Suppressor macrophage (primary cell): ENCODE results near the gene TIAM1.

Experiments
- DNase-seq, 4 experiments: peaks; one replicate each; pipeline ENCODE4 v3.0.0-alpha.2; 2020 to 2022

TIAM1 gene

GRCh38 chr21:31282095-31282709 is 61.9 kb downstream of the TIAM1 start:
- DNase-seq, result no peak

DNA sequence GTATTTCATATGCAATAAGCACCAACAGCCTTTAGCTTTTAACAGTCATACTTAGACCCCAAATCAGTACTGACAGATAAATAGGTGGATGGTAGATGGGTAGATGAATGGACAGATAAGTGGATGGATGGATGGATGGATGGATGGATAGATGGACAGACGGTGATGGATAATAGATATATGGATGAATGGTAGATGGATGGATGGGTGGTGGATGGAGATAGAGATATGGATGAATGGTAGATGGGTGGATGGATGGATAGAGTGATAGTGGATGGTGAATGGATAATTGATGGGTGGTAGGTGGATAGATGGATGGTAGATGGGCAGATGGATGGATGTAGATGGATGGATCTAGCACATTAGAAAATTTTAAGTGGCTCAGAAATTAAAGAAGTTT is 62.5 kb downstream of the TIAM1 start:
- DNase-seq, result no peak

GRCh38 chr21:31279986-31280385 is 64.1 kb downstream of the TIAM1 start:
- DNase-seq, result no peak

DNA sequence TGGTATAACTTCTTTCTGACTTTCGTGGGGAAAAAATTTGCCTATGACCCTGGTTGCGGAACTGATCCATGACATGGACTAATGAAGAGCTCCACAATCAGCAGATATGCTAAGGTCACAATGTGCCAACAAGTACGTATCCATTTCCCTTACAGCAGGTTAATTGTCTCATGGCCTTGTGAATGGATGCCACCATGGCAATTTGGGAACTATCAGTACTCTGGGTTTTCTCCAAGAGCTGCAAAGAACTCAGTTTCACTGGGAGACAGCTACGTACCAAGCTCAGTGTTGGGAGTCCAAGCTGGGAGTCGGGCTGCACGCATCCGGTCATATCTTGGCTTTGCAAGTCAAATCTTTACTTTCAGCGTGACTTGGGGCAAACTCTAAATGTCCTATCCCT is 64.8 kb downstream of the TIAM1 start:
- DNase-seq, result no peak

- no peak for DNase-seq
Observed at GRCh38 chr21:31278511-31279130, 65.4 kb downstream of the TIAM1 start.

DNA sequence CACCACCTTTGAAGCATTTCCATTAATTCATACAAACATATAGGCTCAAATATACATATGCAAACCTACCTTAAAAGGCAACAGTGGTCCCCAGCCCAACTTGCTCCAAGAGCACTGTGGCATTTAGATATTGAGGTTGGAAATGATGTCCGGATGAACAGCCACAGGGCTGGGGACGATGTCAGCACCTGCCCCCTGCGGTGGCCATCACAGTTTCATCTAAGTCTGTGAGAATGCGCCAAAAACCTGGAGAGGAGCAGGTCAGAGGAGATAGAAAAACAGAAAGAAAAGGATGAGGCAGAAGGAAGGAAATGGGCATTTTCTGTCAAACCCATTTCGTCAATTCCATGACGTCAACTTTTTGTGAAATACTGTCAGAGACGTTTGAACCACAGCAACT is 67.4 kb downstream of the TIAM1 start:
- no peak for DNase-seq

- no peak for DNase-seq
Observed at GRCh38 chr21:31275901-31276300, 68.2 kb downstream of the TIAM1 start.

- peak in 3 of 4 experiments; percentile 43 to 49 (median 44) for DNase-seq
Observed at GRCh38 chr21:31273278-31273677, 70.8 kb downstream of the TIAM1 start.

DNA sequence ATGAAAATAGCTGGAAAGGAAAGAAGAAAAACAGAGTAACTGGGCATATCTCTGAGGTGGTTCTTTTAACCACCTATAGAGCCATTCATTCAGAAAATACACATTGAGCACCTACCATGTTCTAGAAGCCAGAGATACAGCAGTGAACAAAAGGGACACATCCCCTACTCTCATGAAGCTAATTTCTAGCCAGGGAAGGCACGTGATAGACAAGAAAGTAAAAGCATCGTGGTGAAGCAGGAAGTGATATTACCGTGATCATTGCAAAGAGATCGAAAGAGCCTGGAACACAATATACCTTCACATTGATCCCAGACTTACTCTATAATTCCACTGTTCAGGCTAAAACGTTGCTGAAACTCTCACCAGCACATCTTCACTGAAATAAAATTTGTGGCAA is 76.0 kb downstream of the TIAM1 start:
- DNase-seq, result no peak

DNA sequence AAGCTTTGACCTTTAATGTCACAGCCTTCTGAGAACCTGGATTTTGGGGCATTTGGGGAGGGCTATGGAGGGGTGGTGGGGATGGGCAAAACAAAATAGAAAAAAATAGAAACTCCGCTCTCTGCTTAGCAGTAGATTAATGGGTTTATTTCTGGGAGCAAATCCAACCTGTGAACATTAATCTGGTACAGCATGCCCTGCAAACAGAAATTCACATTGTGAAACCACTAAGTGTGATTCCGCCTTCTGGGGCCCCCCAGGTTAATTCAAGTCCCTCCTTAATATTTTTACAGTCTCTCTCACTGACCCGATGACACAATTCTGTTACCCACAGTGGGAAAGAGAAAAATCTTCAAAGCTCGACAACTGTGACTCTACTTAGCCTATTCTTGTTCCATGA is 76.4 kb downstream of the TIAM1 start:
- DNase-seq, result no peak

DNA sequence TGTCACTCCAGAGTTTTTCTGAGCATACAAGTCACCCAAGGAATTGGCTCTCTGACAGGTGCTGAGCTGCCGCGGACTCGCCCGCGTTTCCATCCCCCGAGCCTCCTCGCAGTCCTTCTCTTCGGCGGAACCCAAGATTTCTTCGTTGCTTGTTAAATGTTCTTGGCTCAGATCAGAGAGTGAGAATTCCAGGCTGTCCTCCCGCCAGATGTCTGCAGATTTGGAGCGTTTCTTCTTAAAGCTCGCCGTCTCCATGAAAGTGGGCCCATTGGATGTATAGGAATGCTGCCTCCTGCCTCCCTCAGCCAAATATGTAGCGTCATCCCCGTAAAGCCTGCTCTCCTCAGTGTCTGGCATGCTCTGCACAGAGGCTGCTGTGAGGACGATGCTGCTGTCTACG is 77.8 kb downstream of the TIAM1 start:
- DNase-seq, result no peak

GRCh38 chr21:31265366-31266013 is 78.6 kb downstream of the TIAM1 start:
- DNase-seq, result peak; percentile 23 to 69 (median 66)

DNA sequence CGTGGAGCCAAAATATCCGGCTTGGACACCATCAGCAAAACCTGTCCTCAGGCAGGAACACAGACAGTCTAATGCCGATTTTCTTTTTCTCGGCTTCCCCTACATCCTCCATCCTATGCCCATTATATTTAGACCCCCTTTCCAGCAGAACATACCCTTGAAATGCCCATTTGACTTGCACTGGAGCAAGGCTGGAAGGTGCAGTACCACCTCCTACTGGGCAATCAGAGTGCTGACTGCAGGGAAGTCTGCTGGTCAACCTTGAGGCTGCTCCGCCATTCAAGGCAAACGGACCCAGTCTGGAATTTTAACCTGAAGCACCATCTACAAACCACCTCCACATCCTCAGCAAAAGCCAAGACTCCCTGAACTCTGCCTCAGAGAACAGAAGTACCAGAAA is 79.5 kb downstream of the TIAM1 start:
- no peak for DNase-seq

- no peak for DNase-seq
Observed at GRCh38 chr21:31262728-31263127, 81.3 kb downstream of the TIAM1 start.

DNA sequence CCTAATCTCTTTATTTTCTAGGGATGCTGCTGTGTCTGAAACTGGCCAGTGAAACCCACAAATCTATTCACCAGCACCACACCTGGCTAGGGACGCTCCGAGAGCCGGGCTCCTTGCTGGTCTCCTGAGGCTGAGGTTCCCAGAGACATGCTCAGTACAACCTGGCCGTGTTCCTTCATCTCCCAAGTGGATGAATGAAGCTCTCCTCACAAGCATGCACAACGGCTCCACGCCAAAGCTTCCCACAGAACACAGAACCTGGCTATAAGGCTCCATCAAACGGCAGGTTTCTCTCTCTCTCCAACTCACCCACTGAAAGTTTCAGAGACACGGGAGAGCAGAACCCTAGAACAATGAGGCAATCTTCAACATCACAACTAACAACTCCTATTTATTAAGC is 82.3 kb downstream of the TIAM1 start:
- DNase-seq, result no peak

DNA sequence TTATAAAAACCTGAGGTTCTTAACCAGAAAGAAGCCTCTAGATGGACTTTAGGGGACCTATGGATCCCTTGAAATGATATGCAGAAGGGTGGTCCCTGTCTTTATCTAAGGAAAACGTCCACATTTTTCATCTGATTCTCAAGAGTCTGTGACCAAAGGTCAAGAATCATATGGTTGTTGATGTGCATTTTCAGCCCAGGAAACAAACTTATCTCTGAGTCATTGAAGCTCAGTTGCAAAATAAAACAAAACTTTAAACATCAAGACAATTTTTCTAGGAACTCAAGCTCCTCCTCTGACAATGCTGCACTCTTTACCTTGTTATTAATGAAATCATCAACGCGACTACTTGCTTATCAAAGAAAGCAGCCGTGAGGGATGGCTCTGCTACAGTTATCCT is 83.3 kb downstream of the TIAM1 start:
- peak in 2 of 4 experiments; percentile 45 to 47 for DNase-seq

DNA sequence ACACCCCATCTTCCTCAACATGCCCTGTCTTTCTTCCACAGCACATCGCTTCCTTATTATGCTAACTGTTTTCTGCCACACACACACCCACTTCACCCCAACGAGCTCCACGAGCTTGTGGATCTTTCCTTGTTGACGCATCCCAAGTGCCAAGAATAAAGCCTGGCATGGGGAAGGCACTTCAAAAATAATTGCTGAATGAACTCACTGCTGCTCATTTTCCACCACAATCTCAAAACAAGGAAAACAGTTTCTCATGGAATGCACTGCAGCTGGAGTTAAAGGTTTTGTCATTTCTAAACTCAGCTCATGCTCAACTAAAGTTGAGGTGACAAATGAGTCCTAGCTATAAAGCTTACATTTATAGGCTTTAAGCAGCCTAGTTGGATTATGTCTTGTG is 86.0 kb downstream of the TIAM1 start:
- DNase-seq, result no peak

DNA sequence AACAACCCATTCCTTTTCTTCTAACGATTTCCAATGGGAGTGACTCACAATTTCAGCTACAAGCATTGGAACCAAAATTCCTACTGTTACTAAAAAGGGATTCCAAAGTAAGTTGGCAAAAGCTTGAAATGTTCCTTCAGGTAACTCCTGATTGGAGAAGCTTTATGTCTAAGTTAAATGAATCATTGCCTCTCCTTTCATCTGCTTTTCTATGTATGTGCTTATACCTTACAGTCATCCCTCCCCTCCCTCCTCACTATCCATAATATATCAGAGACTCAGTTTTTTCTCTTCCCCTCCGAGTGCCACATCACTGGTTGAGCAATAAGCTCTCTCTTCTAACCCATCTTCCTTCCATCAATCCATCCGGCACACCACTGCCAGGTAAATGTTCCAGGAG is 86.8 kb downstream of the TIAM1 start:
- DNase-seq, result no peak

DNA sequence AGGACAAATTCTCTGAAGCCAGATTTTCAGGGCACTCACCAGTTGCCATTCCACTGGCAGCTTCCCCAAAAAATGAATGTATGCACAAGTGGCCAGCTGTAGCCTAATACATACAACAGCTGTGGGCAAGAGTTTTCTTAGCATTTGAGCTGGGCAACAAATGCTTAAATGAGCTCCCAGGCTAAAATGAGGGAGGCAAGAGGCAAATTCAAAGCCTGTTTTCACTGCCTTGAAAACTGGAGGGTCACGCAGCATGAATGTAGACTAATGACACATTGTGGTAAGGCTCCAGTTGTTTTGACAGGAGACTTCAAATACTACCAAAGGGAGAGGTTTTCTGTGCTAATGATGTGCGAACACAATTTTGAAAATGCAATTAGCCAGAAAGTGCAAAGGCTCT is 88.2 kb downstream of the TIAM1 start:
- DNase-seq, result no peak

DNA sequence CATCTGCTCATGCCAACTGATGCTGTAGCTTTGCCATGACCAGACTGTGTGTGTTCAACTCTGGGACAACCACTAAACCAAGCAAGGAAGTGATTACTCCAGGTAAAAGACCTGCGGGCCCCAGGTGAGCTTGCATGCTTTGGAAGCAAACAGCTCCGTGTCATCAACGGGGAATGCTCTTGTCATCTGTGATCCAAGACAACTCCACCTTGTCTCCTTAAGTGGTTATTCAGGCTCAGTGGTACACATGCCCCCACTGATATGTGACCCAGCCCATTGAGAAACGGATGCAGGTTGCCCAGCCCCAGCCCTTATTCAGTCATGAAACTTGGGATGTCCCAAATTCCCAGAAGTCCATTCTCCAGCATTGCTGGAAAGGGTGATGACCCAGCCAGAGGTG is 89.0 kb downstream of the TIAM1 start:
- no peak for DNase-seq

DNA sequence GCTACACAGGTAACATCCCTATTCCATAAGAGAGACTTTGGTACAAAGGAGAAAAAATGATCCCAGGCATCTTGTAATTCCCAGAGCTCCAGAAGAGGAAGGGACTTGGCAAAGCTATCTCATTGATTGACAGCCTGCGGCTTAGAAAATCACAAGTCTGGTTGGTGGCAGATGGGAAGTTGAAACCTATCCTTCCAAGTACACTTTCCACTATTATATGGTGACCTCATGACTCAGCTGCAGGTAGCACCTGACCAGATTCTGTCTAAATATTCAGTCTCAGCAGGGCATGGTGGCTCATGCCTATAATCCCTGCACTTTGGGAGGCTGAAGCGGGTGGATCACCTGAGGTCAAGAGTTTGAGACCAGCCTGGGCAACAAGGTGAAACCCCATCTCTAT is 89.9 kb downstream of the TIAM1 start:
- no peak for DNase-seq

- no peak for DNase-seq
Observed at GRCh38 chr21:31253684-31254083, 90.4 kb downstream of the TIAM1 start.

DNA sequence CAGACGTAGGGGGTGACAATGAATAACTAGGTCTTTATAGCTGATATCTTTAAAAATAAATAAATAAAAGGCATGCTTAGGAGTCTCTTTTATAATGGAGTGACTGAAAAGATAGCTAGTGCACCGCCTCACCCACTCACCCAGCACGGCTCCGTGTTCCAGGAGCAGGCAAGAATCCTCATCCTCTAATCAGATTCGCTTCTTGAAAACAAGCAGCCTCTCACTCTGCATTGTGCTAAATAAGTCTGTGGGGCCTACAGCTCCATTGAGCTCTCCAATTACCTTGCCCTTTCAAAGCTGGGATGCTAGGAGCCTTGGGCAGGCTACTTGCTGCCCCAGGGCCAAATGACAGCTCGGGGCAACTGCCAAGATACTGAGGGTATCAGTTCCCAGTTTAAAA is 91.5 kb downstream of the TIAM1 start:
- no peak for DNase-seq

DNA sequence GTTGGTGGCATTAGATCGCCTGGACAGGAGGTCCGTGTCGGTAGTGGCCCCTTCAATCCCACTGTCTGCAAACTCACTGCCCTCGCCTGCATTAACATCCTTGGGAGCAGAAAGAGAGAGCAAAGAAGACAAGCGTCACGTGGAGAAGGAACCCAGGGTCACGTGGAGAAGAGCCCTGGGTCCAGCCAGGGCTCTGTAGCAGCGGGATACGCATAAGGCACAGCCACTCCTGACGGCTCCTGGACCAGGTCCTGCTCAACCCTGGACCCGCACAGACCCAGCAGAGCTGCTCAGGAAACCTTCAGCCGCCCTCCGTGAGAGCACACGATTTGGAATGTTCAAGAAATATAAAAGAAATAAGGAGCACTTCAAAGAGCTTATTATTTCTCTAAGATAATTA is 92.0 kb downstream of the TIAM1 start:
- DNase-seq, result no peak

DNA sequence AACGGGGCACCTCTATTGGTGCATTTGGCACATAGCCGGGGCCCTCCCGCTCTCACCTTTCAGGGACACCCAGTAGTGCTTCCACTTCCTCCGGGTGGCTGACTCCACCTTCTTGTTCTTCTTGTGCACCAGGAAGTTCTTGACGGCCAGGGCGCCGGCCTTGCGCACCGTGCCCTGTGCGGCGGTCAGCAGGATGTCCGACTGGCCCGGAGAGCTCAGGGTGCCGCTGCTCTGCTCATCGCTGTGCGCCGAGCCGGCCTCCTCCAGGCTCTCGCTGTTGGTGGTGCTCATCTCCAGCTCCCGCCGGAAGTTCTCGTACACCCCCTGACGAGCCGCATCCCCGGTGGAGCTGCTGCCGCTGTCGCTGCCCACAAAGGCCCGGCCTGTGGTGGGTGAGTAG is 92.4 kb downstream of the TIAM1 start:
- no peak for DNase-seq
